OCI-LY3 (cell line): ENCODE data around the gene PBRM1.

Source experiments
- H2AFZ ChIP-seq: fragments of 200-600, 300-600 bp; shearing (Covaris generic); 2 replicates; pipeline ENCODE4 v1.6.0; 2014; ENCODE audit warnings: antibody characterized with exemption, low read depth, low read length
- H3K27ac ChIP-seq: fragments of 200-600, 300-600 bp; sonication (generic); 2 replicates; pipeline ENCODE4 v1.5.1; 2014; ENCODE audit warnings: mild to moderate bottlenecking, low read length, moderate library complexity, mixed read lengths
- H3K27me3 ChIP-seq: fragments of 200-600, 300-600 bp; sonication (generic); 2 replicates; pipeline ENCODE4 v1.6.1; 2014; ENCODE audit warnings: low read depth, low read length, mixed read lengths
- H3K36me3 ChIP-seq: fragments of 200-600, 300-600 bp; sonication (generic); replicated peaks from 2 replicates; pipeline ENCODE3; 2014; ENCODE audit warnings: low read depth, low read length, mixed read lengths
- H3K4me1 ChIP-seq: fragments of 300-600, 200-600 bp; sonication (generic); 2 replicates; pipeline ENCODE4 v1.6.1; 2014; ENCODE audit warnings: low read length, mixed read lengths
- H3K4me2 ChIP-seq: fragments of 200-600, 300-600 bp; sonication (generic); 2 replicates; pipeline ENCODE4 v1.6.1; 2014; ENCODE audit warnings: low read length, mixed read lengths
- H3K4me3 ChIP-seq: fragments of 300-600, 200-600 bp; sonication (generic); 2 replicates; pipeline ENCODE4 v1.5.1; 2014; ENCODE audit warnings: antibody characterized with exemption, mild to moderate bottlenecking, low read length, moderate library complexity
- H3K79me2 ChIP-seq: fragments of 300-600, 200-600 bp; shearing (Covaris generic); 2 replicates; pipeline ENCODE4 v1.6.1; 2014; ENCODE audit warnings: mild to moderate bottlenecking, low read length, mixed read lengths
- H3K9ac ChIP-seq: fragments of 300-600, 200-600 bp; shearing (Covaris generic); 2 replicates; pipeline ENCODE4 v1.6.0; 2014; ENCODE audit warnings: mild to moderate bottlenecking, low read length, moderate library complexity
- H3K9me3 ChIP-seq: fragments of 200-600, 300-600 bp; shearing (Covaris generic); 2 replicates; pipeline ENCODE4 v1.6.1; 2014; ENCODE audit warnings: low read length, mixed read lengths; ENCODE audit not compliant: insufficient read depth
- H4K20me1 ChIP-seq: fragments of 200-600, 300-600 bp; sonication (generic); 2 replicates; pipeline ENCODE4 v1.6.1; 2016; ENCODE audit warnings: low read length, mixed read lengths; ENCODE audit not compliant: insufficient read depth
- EZH2phosphoT487 ChIP-seq: fragments of 200-600 bp; shearing (Covaris generic); IDR thresholded peaks from 2 replicates; pipeline ENCODE4 v1.6.1; 2018; ENCODE audit warnings: antibody characterized with exemption, mixed run types, low read depth
- TF ChIP-seq, protein P1 (sequence below): fragments of 200-600, 300-600 bp; sonication (generic); IDR thresholded peaks from 2 replicates; pipeline ENCODE4 v1.5.1; 2014; ENCODE audit warnings: antibody characterized with exemption, low read length, low read depth

Gene PBRM1

DNA sequence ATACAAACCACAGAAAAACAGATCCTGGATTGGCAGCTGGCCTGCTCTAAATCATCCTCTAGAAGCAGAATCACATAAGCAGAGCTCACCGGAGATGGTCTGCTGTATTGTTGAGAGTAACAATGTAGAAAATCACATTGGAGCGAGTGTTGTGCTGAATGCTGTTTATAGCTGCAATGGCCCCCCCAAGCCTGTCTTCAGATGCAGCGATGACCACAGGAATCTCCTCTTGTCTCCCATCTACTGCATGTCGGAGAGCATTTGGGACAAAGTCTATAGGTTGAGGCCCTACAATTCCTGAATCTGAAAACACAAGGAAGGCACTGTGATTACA is 11.9 kb upstream of the PBRM1 start:
- Histone ChIP-seq H3K4me2 (0 out of 2 replicates have a peak overlapping the region, but pooled peaks have one; percentile 25), H3K4me1 (peaks cover 34% of the 10 kb centered on the region), H3K79me2 (peaks cover 20% of the 10 kb centered on the region), H3K9ac (no peak overlapping the region), H3K4me3 (no peak overlapping the region), H4K20me1 (peaks cover 34% of the 10 kb centered on the region), H3K36me3 (peaks cover 52% of the 10 kb centered on the region), H2AFZ (no peak overlapping the region), H3K27me3 (no peaks in the 10 kb centered on the region), H3K9me3 (no peaks in the 10 kb centered on the region), H3K27ac (peak overlapping the region; percentile 75)
- no peak for TF ChIP-seq EZH2phosphoT487
- TF ChIP-seq, protein P1, sequence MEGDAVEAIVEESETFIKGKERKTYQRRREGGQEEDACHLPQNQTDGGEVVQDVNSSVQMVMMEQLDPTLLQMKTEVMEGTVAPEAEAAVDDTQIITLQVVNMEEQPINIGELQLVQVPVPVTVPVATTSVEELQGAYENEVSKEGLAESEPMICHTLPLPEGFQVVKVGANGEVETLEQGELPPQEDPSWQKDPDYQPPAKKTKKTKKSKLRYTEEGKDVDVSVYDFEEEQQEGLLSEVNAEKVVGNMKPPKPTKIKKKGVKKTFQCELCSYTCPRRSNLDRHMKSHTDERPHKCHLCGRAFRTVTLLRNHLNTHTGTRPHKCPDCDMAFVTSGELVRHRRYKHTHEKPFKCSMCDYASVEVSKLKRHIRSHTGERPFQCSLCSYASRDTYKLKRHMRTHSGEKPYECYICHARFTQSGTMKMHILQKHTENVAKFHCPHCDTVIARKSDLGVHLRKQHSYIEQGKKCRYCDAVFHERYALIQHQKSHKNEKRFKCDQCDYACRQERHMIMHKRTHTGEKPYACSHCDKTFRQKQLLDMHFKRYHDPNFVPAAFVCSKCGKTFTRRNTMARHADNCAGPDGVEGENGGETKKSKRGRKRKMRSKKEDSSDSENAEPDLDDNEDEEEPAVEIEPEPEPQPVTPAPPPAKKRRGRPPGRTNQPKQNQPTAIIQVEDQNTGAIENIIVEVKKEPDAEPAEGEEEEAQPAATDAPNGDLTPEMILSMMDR, result no peak

DNA sequence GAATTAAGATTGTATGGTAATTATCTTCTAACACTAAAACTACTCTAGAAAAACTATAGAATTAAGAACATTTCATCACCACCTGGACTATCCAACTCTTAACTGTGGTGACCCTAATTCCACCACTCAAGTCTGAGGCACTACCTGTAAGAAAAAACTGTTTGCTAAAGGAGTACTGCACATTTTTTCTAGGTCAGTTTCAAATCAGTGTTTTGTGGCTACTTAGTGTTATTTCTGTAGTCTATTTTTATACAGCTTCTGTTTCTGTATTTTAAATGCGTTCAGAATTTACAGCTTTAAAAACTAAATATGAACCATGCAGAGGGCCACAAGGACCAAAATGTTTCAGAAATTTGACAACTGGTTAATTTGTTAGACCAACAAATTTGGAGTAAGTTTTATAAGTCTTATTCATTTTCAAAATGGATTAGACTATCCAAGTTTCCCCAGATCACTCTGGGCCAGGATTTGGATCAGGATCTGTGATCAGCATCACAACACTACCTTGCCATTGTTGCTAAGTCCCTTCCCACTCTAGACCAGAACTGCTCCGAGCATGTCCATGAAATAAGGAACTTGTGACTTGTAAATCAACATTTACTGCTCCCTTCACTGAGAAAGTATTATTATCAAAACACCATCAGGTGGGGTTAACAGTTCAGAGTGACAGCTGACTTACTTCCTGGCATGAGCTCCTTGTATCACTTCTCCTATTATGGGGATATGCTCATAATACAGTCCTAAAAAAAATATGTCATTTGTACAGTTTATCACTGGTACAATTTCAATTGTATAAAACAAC is 11.3 kb upstream of the PBRM1 start:
- Histone ChIP-seq H3K9ac (peak overlapping the region; percentile 6; the same call in 1 of the 2 replicates), H3K4me1 (peaks cover 34% of the 10 kb centered on the region), H4K20me1 (peaks cover 34% of the 10 kb centered on the region), H3K4me3 (no peak overlapping the region), H2AFZ (no peak overlapping the region), H3K36me3 (peaks cover 57% of the 10 kb centered on the region), H3K4me2 (peak overlapping the region; percentile 25), H3K9me3 (no peaks in the 10 kb centered on the region), H3K79me2 (peaks cover 17% of the 10 kb centered on the region), H3K27me3 (no peaks in the 10 kb centered on the region), H3K27ac (peak overlapping the region; percentile 75)
- TF ChIP-seq, protein P1, result no peak
- TF ChIP-seq EZH2phosphoT487, result no peak

DNA sequence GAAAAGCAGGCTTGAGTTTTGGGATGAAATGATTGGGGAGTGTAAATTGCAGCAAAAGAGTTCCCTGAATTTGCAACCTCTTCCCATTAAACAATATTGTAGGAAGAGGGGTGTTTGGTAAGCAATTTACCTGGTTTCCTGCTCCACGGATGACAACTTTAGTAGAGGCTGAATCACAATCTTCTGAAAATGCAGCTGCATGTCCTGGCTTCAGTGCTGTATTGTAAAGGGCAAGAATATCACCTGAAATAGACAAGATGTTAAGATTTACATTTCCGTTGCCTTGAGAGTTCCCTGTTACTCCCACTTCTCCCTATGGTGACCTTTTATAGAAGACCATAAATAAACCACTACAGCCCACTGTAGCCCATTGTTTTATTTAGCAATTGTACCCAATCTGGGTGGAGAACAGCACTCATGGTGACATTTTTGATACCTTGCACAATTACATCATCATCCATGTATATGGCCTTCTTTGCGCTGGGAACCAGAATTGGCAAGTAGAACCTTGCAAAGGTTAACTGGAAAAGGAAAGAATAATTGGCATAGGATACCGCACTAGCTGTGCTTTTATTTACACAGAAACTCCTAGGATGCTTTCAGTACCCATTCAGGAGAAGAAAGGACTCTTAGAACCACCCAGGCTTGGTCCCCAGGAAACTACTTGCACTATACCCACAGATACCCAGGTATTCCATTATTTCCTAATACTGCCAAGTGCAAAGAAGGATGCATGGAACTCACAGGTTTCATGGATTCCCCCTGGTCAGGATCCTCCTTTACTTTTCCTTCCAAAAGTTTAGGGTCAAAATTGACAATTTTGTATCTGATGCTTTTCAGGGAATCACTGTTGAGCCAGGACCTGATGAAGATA is 10.3 kb upstream of the PBRM1 start:
- TF ChIP-seq EZH2phosphoT487, result no peak
- TF ChIP-seq, protein P1, result no peak
- Histone ChIP-seq H2AFZ (no peak overlapping the region), H3K9ac (0 out of 2 replicates have a peak overlapping the region, but pooled peaks have one; percentile 6), H3K4me3 (no peak overlapping the region), H3K36me3 (peaks cover 64% of the 10 kb centered on the region), H3K9me3 (no peaks in the 10 kb centered on the region), H3K79me2 (peaks cover 20% of the 10 kb centered on the region), H3K27ac (peak overlapping the region; percentile 75), H3K27me3 (no peaks in the 10 kb centered on the region), H3K4me1 (peaks cover 34% of the 10 kb centered on the region), H4K20me1 (peaks cover 39% of the 10 kb centered on the region), H3K4me2 (peak overlapping the region; percentile 25)
